IMR-90 (cell line): ENCODE data around the gene FAM3D. TPM values are rescaled to one million over a fixed set of nuclear protein-coding genes. Genes with fewer than 3 reads are reported as not detected.

Experiments
- ATAC-seq: fragments of 200-7000 bp; cut with Tn5 transposase; 2 replicates; pipeline ENCODE4 v1.9.1; 2020; ENCODE audit warnings: low read depth, mild to moderate bottlenecking, moderate library complexity
- BruUV-seq: library from RNA; stranded (reverse); fragments of 400-500 nt; replicated peaks from 2 replicates; lab custom pipeline; 2021; lab: Mats Ljungman, UMichigan
- CTCF ChIA-PET: fragments of 300-600 bp; formaldehyde crosslinking; extraction: SDS; loops from one replicate; lab custom pipeline; 2021; ENCODE audit warnings: antibody characterized with exemption; lab: Yijun Ruan, JAX
- POLR2A ChIA-PET: fragments of 300-600 bp; sonication (Branson Sonifier 250); formaldehyde crosslinking; loops from one replicate; lab custom pipeline; 2022; ENCODE audit warnings: antibody characterized with exemption; ENCODE audit not compliant: unreplicated experiment; lab: Charles Lee
- DNase-seq: peaks from one replicate; pipeline ENCODE4 v3.0.0; 2013
- H2AFZ ChIP-seq: replicated peaks from 2 replicates; pipeline ENCODE3; 2013; ENCODE audit warnings: low read length, mild to moderate bottlenecking; ENCODE audit not compliant: poor library complexity
- H2AK5ac ChIP-seq: 2 replicates; pipeline ENCODE4 v1.6.1; 2013; ENCODE audit warnings: low read depth, low read length, inconsistent platforms
- H2AK9ac ChIP-seq: replicated peaks from 2 replicates; pipeline ENCODE3; 2013; ENCODE audit warnings: mild to moderate bottlenecking, low read depth, low read length, moderate library complexity; ENCODE audit not compliant: poor library complexity
- H2BK120ac ChIP-seq: 2 replicates; pipeline ENCODE4 v1.6.1; 2013; ENCODE audit warnings: low read depth, low read length, inconsistent platforms
- H2BK15ac ChIP-seq: 3 replicates; pipeline ENCODE4 v1.6.1; 2013; ENCODE audit warnings: low read depth, low read length, inconsistent platforms
- H2BK20ac ChIP-seq: 2 replicates; pipeline ENCODE4 v1.6.1; 2013; ENCODE audit warnings: low read depth, mild to moderate bottlenecking, inconsistent platforms, low read length, moderate library complexity
- H2BK5ac ChIP-seq: 2 replicates; pipeline ENCODE4 v1.6.1; 2013; ENCODE audit warnings: mild to moderate bottlenecking, low read depth, low read length, inconsistent platforms; ENCODE audit not compliant: poor library complexity, severe bottlenecking
- H3K14ac ChIP-seq: replicated peaks from 2 replicates; pipeline ENCODE4 v1.6.1; 2013; ENCODE audit warnings: low read depth, low read length, inconsistent platforms
- H3K18ac ChIP-seq: 2 replicates; pipeline ENCODE4 v1.6.1; 2013; ENCODE audit warnings: low read depth, low read length, control low read depth
- H3K23ac ChIP-seq: 2 replicates; pipeline ENCODE4 v1.6.1; 2013; ENCODE audit warnings: low read depth, low read length, inconsistent platforms
- H3K27ac ChIP-seq: 2 replicates; pipeline ENCODE4 v1.5.1; 2013; ENCODE audit warnings: mild to moderate bottlenecking, control low read depth, low read length; ENCODE audit not compliant: insufficient read depth
- H3K27me3 ChIP-seq: 2 replicates; pipeline ENCODE4 v1.6.1; 2013; ENCODE audit warnings: low read length; ENCODE audit not compliant: control insufficient read depth, insufficient read depth
- H3K36me3 ChIP-seq: 2 replicates; pipeline ENCODE4 v1.6.1; 2013; ENCODE audit warnings: low read length, mixed read lengths; ENCODE audit not compliant: control insufficient read depth, insufficient read depth
- H3K4ac ChIP-seq: 2 replicates; pipeline ENCODE4 v1.6.1; 2013; ENCODE audit warnings: low read depth, low read length, inconsistent platforms
- H3K4me1 ChIP-seq: 2 replicates; pipeline ENCODE4 v1.6.1; 2013; ENCODE audit warnings: low read length, mixed read lengths; ENCODE audit not compliant: control insufficient read depth, insufficient read depth
- H3K4me2 ChIP-seq: 2 replicates; pipeline ENCODE4 v1.6.1; 2013; ENCODE audit warnings: low read depth, mild to moderate bottlenecking, control low read depth, low read length, moderate library complexity
- H3K4me3 ChIP-seq: 2 replicates; pipeline ENCODE4 v1.5.1; 2013; ENCODE audit warnings: low read depth, mild to moderate bottlenecking, control low read depth, low read length, moderate library complexity; ENCODE audit not compliant: insufficient read depth
- H3K56ac ChIP-seq: 2 replicates; pipeline ENCODE4 v1.6.1; 2013; ENCODE audit warnings: low read length, inconsistent platforms; ENCODE audit not compliant: insufficient read depth; ENCODE audit errors: extremely low read depth
- H3K79me1 ChIP-seq, 2 experiments: 2 replicates each; pipeline ENCODE4 v1.6.1; 2013; ENCODE audit warnings: low read length in 2 of 2, inconsistent platforms in 1 of 2, low read depth in 1 of 2
- H3K9ac ChIP-seq: 2 replicates; pipeline ENCODE4 v1.6.1; 2013; ENCODE audit warnings: low read depth, low read length, control low read depth
- H3K9me1 ChIP-seq: 2 replicates; pipeline ENCODE4 v1.6.1; 2013; ENCODE audit warnings: low read length, inconsistent platforms; ENCODE audit not compliant: insufficient read depth
- H3K9me3 ChIP-seq: 2 replicates; pipeline ENCODE4 v1.6.1; 2013; ENCODE audit warnings: low read length; ENCODE audit not compliant: control insufficient read depth, insufficient read depth
- H4K20me1 ChIP-seq: 2 replicates; pipeline ENCODE4 v1.6.1; 2013; ENCODE audit warnings: low read length, inconsistent platforms; ENCODE audit not compliant: insufficient read depth
- H4K5ac ChIP-seq: 2 replicates; pipeline ENCODE4 v1.6.1; 2013; ENCODE audit warnings: mild to moderate bottlenecking, low read depth, low read length, control low read depth
- H4K8ac ChIP-seq, 2 experiments: 2 replicates each; pipeline ENCODE4 v1.6.1; 2013; ENCODE audit warnings: low read depth in 2 of 2, low read length in 2 of 2, control low read depth in 1 of 2, inconsistent platforms in 1 of 2
- H4K91ac ChIP-seq: 2 replicates; pipeline ENCODE4 v1.6.1; 2013; ENCODE audit warnings: low read depth, low read length, inconsistent platforms; ENCODE audit not compliant: insufficient read depth
- BHLHE40 ChIP-seq: fragments of 150-350 bp; IDR thresholded peaks from 2 replicates; pipeline ENCODE4 v1.6.1; 2016; ENCODE audit warnings: mild to moderate bottlenecking, low read depth, low read length
- CEBPB ChIP-seq: IDR thresholded peaks from 2 replicates; pipeline ENCODE4 v1.6.1; 2012; ENCODE audit warnings: low read depth, low read length, improper control_type of control experiment
- CHD1 ChIP-seq: IDR thresholded peaks from 2 replicates; pipeline ENCODE4 v1.6.1; 2012; ENCODE audit warnings: low read depth, low read length, improper control_type of control experiment
- ELK1 ChIP-seq: fragments of 150-350 bp; IDR thresholded peaks from 2 replicates; pipeline ENCODE4 v1.6.1; 2016; ENCODE audit warnings: low read depth, mild to moderate bottlenecking, low read length, moderate library complexity, borderline replicate concordance
- MAZ ChIP-seq: IDR thresholded peaks from 2 replicates; pipeline ENCODE4 v1.6.1; 2012; ENCODE audit warnings: low read depth, mild to moderate bottlenecking, low read length, improper control_type of control experiment, moderate library complexity, borderline replicate concordance
- MXI1 ChIP-seq: IDR thresholded peaks from 2 replicates; pipeline ENCODE4 v1.6.1; 2012; ENCODE audit warnings: low read depth, mild to moderate bottlenecking, low read length, moderate library complexity, borderline replicate concordance
- NFE2L2 ChIP-seq: fragments of 150-350 bp; IDR thresholded peaks from 2 replicates; pipeline ENCODE4 v1.6.1; 2016; ENCODE audit warnings: low read depth, mild to moderate bottlenecking, low read length
- RAD21 ChIP-seq: IDR thresholded peaks from 2 replicates; pipeline ENCODE4 v1.6.1; 2012; ENCODE audit warnings: low read length, improper control_type of control experiment
- RFX5 ChIP-seq: IDR thresholded peaks from 2 replicates; pipeline ENCODE4 v1.8.0; 2012; ENCODE audit warnings: low read depth, mild to moderate bottlenecking, low read length, moderate library complexity
- USF2 ChIP-seq: fragments of 150-350 bp; IDR thresholded peaks from 2 replicates; pipeline ENCODE4 v1.6.1; 2017; ENCODE audit warnings: mild to moderate bottlenecking, antibody characterized with exemption, low read length, low read depth
- WGBS, 2 experiments: methylation state at CpG; one replicate each; pipeline versions ENCODE4 v1.1.5 to v1.1.7; 2013; ENCODE audit warnings: missing lambda C conversion rate in 2 of 2; ENCODE audit not compliant: insufficient read length in 1 of 2; ENCODE audit errors: extremely low coverage in 2 of 2; 5-methylcytosine and 5-hydroxymethylcytosine counted together
- dilution Hi-C: fragments of 300-500 bp; cut with HindIII; formaldehyde crosslinking; loops from one replicate; pipeline ENCODE4 v1.14.3; 2018; ENCODE audit warnings: low sequenced_read_pairs; ENCODE audit not compliant: unreplicated experiment
- in situ Hi-C: fragments of 300-500 bp; cut with MboI; formaldehyde crosslinking; loops from 3 replicates; pipeline ENCODE4 v1.14.3; 2019; ENCODE audit warnings: low sequenced_read_pairs, inconsistent platforms, mixed read lengths
- intact Hi-C: fragments of 100-400 bp; cut with micrococcal nuclease; formaldehyde crosslinking; loops from 2 replicates; pipeline ENCODE4 v1.10.0; 2022
- polyA plus RNA-seq, 3 experiments: library from polyadenylated mRNA; depleted of rRNA; stranded (reverse); fragments of >200 nt; gene quantifications; 2 replicates each; pipeline ENCODE4 v1.2.3, GENCODE V29; 2012; ENCODE audit warnings: low replicate concordance in 1 of 3
- total RNA-seq: library from RNA; depleted of rRNA; stranded (reverse); fragments of >200 nt; gene quantifications from 2 replicates; pipeline ENCODE4 v1.2.3, GENCODE V29; 2012

The FAM3D gene
- total and polyA plus RNA-seq, 2 of the 4 experiments (the other 2 are of a cell fraction) = not detected

- H3K4ac ChIP-seq = no peak overlapping the region
- no peak overlapping the region for H2BK20ac ChIP-seq
- no peak overlapping the region for H3K9ac ChIP-seq
- H3K4me2 ChIP-seq = no peak overlapping the region
- peaks cover 2% of the 10 kb centered on the region for H3K27me3 ChIP-seq
- no peaks in the 10 kb centered on the region for H3K36me3 ChIP-seq
- no peak overlapping the region for H2AFZ ChIP-seq
- no peak overlapping the region for H2AK9ac ChIP-seq
- intact Hi-C loops = no loop called here
- POLR2A ChIA-PET = no interaction called here
- DNase-seq (no peak), ATAC-seq (no peak)
- H2BK5ac ChIP-seq = no peak overlapping the region
- no peak overlapping the region for H4K8ac ChIP-seq
- no peaks in the 10 kb centered on the region; the same call in 1 of the 2 replicates for H4K20me1 ChIP-seq
- H3K4me3 ChIP-seq = no peak overlapping the region
- peaks cover 6% of the 10 kb centered on the region for H3K9me3 ChIP-seq
- no peak overlapping the region for H4K5ac ChIP-seq
- 93% methylated on average over 4 of the region's 10 CpGs; no CpG with 5 or more reads in 1 of the 2 experiments for WGBS, 2 experiments
- dilution Hi-C loops = no loop called here
- BruUV-seq = no TSS peak
- in situ Hi-C loops = no loop called here
- no peak overlapping the region for H2BK120ac ChIP-seq
- H3K23ac ChIP-seq = no peak overlapping the region
- H3K18ac ChIP-seq = no peak overlapping the region
- H4K91ac ChIP-seq = no peak overlapping the region
- no peaks in the 10 kb centered on the region for H3K9me1 ChIP-seq
- no peak for TF ChIP-seq USF2
- TF ChIP-seq ELK1 = no peak
- TF ChIP-seq RAD21 = no peak
- TF ChIP-seq CEBPB = no peak
- TF ChIP-seq CHD1 = no peak
- TF ChIP-seq NFE2L2 = no peak
- TF ChIP-seq RFX5 = no peak
- no peak for TF ChIP-seq MAZ
- no peak for TF ChIP-seq MXI1
- no peak for TF ChIP-seq BHLHE40
- no peak overlapping the region for H3K56ac ChIP-seq
- H3K14ac ChIP-seq = no peak overlapping the region
- CTCF ChIA-PET = no interaction called here
- no peaks in the 10 kb centered on the region for H3K4me1 ChIP-seq
- no peak overlapping the region for H2BK15ac ChIP-seq
- H3K27ac ChIP-seq = no peak overlapping the region
- no peaks in the 10 kb centered on the region for H3K79me1 ChIP-seq
- H2AK5ac ChIP-seq = no peak overlapping the region
These were observed 19.1 kb upstream of the FAM3D start for GRCh38 chr3:58685641-58686040.
